ENCODE measurements around the gene BAK1.

The BAK1 gene

GRCh38 chr6:33579828-33580714 lies at the start of gene BAK1:
BAK1 (minus strand) TSS chr6:33580276; CDS start chr6:33577604, 2,672 bp downstream.
- peak within 1 kb of the TSS; percentile 96 to 100 for H3K9ac ChIP-seq (ENCODE audit: low read depth in 1 of 2, low read length in 2 of 2)
- H3K27ac ChIP-seq (ENCODE audit: low read depth, low read length), result peak within 1 kb of the TSS; percentile 96
- H3K9me3 ChIP-seq (ENCODE audit: control insufficient read depth in 1 of 2, low read length in 2 of 2), result no peaks in the 10 kb centered on the region
- H3K4me1 ChIP-seq (ENCODE audit: control insufficient read depth in 1 of 2, insufficient read depth in 2 of 2, low read length in 2 of 2), result peaks cover 17 to 27% of the 10 kb centered on the region in 2 donors
- peaks cover 10 to 15% of the 10 kb centered on the region in 2 donors for H3K36me3 ChIP-seq (ENCODE audit: control insufficient read depth in 1 of 2, insufficient read depth in 2 of 2, low read length in 2 of 2)
- H3K4me3 ChIP-seq (ENCODE audit: low read depth in 1 of 2, low read length in 2 of 2), result peak within 1 kb of the TSS; percentile 94 to 100
- H3K27me3 ChIP-seq (ENCODE audit: control insufficient read depth in 1 of 2, insufficient read depth in 2 of 2, low read length in 2 of 2), result no peaks in the 10 kb centered on the region

GRCh38 chr6:33628401-33628964 lies 48.4 kb upstream of the BAK1 start:
- Histone ChIP-seq H3K27ac (ENCODE audit: low read depth, low read length) (no peak overlapping the region), H3K4me1 (ENCODE audit: control insufficient read depth in 1 of 2, insufficient read depth in 2 of 2, low read length in 2 of 2) (peaks cover 54 to 64% of the 10 kb centered on the region in 2 donors), H3K36me3 (ENCODE audit: control insufficient read depth in 1 of 2, insufficient read depth in 2 of 2, low read length in 2 of 2) (peaks cover 0 to 4% of the 10 kb centered on the region in 2 donors)

GRCh38 chr6:33627876-33628275 lies 47.8 kb upstream of the BAK1 start:
- H3K27me3 ChIP-seq (ENCODE audit: control insufficient read depth in 1 of 2, insufficient read depth in 2 of 2, low read length in 2 of 2), result no peaks in the 10 kb centered on the region
- no peak overlapping the region for H3K27ac ChIP-seq (ENCODE audit: low read depth, low read length)
- H3K4me3 ChIP-seq (ENCODE audit: low read depth in 1 of 2, low read length in 2 of 2), result peak overlapping the region in 1 of 2 donors; percentile 31
- no peaks in the 10 kb centered on the region for H3K9me3 ChIP-seq (ENCODE audit: control insufficient read depth in 1 of 2, low read length in 2 of 2)
- H3K4me1 ChIP-seq (ENCODE audit: control insufficient read depth in 1 of 2, insufficient read depth in 2 of 2, low read length in 2 of 2), result peaks cover 55 to 68% of the 10 kb centered on the region in 2 donors
- peaks cover 0 to 4% of the 10 kb centered on the region in 2 donors for H3K36me3 ChIP-seq (ENCODE audit: control insufficient read depth in 1 of 2, insufficient read depth in 2 of 2, low read length in 2 of 2)
- H3K9ac ChIP-seq (ENCODE audit: low read depth in 1 of 2, low read length in 2 of 2), result peak overlapping the region; percentile 23 to 48

More at GRCh38 chr6:33628401-33628964, 48.4 kb upstream of the BAK1 start:
- peak overlapping the region; percentile 23 to 48 for H3K9ac ChIP-seq (ENCODE audit: low read depth in 1 of 2, low read length in 2 of 2)
- H3K9me3 ChIP-seq (ENCODE audit: control insufficient read depth in 1 of 2, low read length in 2 of 2), result no peaks in the 10 kb centered on the region
- H3K27me3 ChIP-seq (ENCODE audit: control insufficient read depth in 1 of 2, insufficient read depth in 2 of 2, low read length in 2 of 2), result no peaks in the 10 kb centered on the region
- peak overlapping the region in 1 of 2 donors; percentile 31 for H3K4me3 ChIP-seq (ENCODE audit: low read depth in 1 of 2, low read length in 2 of 2)

GRCh38 chr6:33624856-33625255 lies 44.8 kb upstream of the BAK1 start:
- Histone ChIP-seq H3K27me3 (ENCODE audit: control insufficient read depth in 1 of 2, insufficient read depth in 2 of 2, low read length in 2 of 2) (no peaks in the 10 kb centered on the region), H3K4me3 (ENCODE audit: low read depth in 1 of 2, low read length in 2 of 2) (peak overlapping the region in 1 of 2 donors; percentile 85), H3K9me3 (ENCODE audit: control insufficient read depth in 1 of 2, low read length in 2 of 2) (no peaks in the 10 kb centered on the region), H3K27ac (ENCODE audit: low read depth, low read length) (peak overlapping the region; percentile 0), H3K36me3 (ENCODE audit: control insufficient read depth in 1 of 2, insufficient read depth in 2 of 2, low read length in 2 of 2) (peaks cover 0 to 4% of the 10 kb centered on the region in 2 donors), H3K9ac (ENCODE audit: low read depth in 1 of 2, low read length in 2 of 2) (peak overlapping the region; percentile 7 to 44), H3K4me1 (ENCODE audit: control insufficient read depth in 1 of 2, insufficient read depth in 2 of 2, low read length in 2 of 2) (peaks cover 51 to 56% of the 10 kb centered on the region in 2 donors)

GRCh38 chr6:33623895-33624381 lies 43.9 kb upstream of the BAK1 start:
- Histone ChIP-seq H3K4me1 (ENCODE audit: control insufficient read depth in 1 of 2, insufficient read depth in 2 of 2, low read length in 2 of 2) (peaks cover 57 to 58% of the 10 kb centered on the region in 2 donors), H3K27ac (ENCODE audit: low read depth, low read length) (no peak overlapping the region), H3K27me3 (ENCODE audit: control insufficient read depth in 1 of 2, insufficient read depth in 2 of 2, low read length in 2 of 2) (no peaks in the 10 kb centered on the region), H3K36me3 (ENCODE audit: control insufficient read depth in 1 of 2, insufficient read depth in 2 of 2, low read length in 2 of 2) (peaks cover 0 to 4% of the 10 kb centered on the region in 2 donors), H3K4me3 (ENCODE audit: low read depth in 1 of 2, low read length in 2 of 2) (peak overlapping the region; percentile 41 to 85), H3K9me3 (ENCODE audit: control insufficient read depth in 1 of 2, low read length in 2 of 2) (no peaks in the 10 kb centered on the region), H3K9ac (ENCODE audit: low read depth in 1 of 2, low read length in 2 of 2) (peak overlapping the region; percentile 44 to 67)

- Histone ChIP-seq H3K36me3 (ENCODE audit: control insufficient read depth in 1 of 2, insufficient read depth in 2 of 2, low read length in 2 of 2) (peaks cover 0 to 4% of the 10 kb centered on the region in 2 donors), H3K4me1 (ENCODE audit: control insufficient read depth in 1 of 2, insufficient read depth in 2 of 2, low read length in 2 of 2) (peaks cover 47% of the 10 kb centered on the region in 2 donors), H3K27me3 (ENCODE audit: control insufficient read depth in 1 of 2, insufficient read depth in 2 of 2, low read length in 2 of 2) (no peaks in the 10 kb centered on the region), H3K27ac (ENCODE audit: low read depth, low read length) (peak overlapping the region; percentile 93), H3K4me3 (ENCODE audit: low read depth in 1 of 2, low read length in 2 of 2) (peak overlapping the region; percentile 85 to 86), H3K9me3 (ENCODE audit: control insufficient read depth in 1 of 2, low read length in 2 of 2) (no peaks in the 10 kb centered on the region), H3K9ac (ENCODE audit: low read depth in 1 of 2, low read length in 2 of 2) (peak overlapping the region; percentile 96)
Measured at GRCh38 chr6:33622456-33623431, 42.7 kb upstream of the BAK1 start.

- Histone ChIP-seq H3K9ac (ENCODE audit: low read depth in 1 of 2, low read length in 2 of 2) (peak overlapping the region; percentile 96), H3K36me3 (ENCODE audit: control insufficient read depth in 1 of 2, insufficient read depth in 2 of 2, low read length in 2 of 2) (peaks cover 0 to 4% of the 10 kb centered on the region in 2 donors), H3K27ac (ENCODE audit: low read depth, low read length) (peak overlapping the region; percentile 93), H3K4me1 (ENCODE audit: control insufficient read depth in 1 of 2, insufficient read depth in 2 of 2, low read length in 2 of 2) (peaks cover 41 to 42% of the 10 kb centered on the region in 2 donors), H3K4me3 (ENCODE audit: low read depth in 1 of 2, low read length in 2 of 2) (peak overlapping the region; percentile 85 to 86), H3K9me3 (ENCODE audit: control insufficient read depth in 1 of 2, low read length in 2 of 2) (no peaks in the 10 kb centered on the region), H3K27me3 (ENCODE audit: control insufficient read depth in 1 of 2, insufficient read depth in 2 of 2, low read length in 2 of 2) (no peaks in the 10 kb centered on the region)
Measured at GRCh38 chr6:33621711-33622388, 41.8 kb upstream of the BAK1 start.

GRCh38 chr6:33620856-33621710 lies 41.0 kb upstream of the BAK1 start, which contains the start of gene ITPR3:
ITPR3 (plus strand) TSS chr6:33621322; CDS start chr6:33621603, 281 bp downstream.
- Histone ChIP-seq H3K4me1 (ENCODE audit: control insufficient read depth in 1 of 2, insufficient read depth in 2 of 2, low read length in 2 of 2) (peaks cover 40 to 41% of the 10 kb centered on the region in 2 donors), H3K9ac (ENCODE audit: low read depth in 1 of 2, low read length in 2 of 2) (peak within 1 kb of the TSS; percentile 96), H3K27me3 (ENCODE audit: control insufficient read depth in 1 of 2, insufficient read depth in 2 of 2, low read length in 2 of 2) (no peaks in the 10 kb centered on the region), H3K9me3 (ENCODE audit: control insufficient read depth in 1 of 2, low read length in 2 of 2) (no peaks in the 10 kb centered on the region), H3K4me3 (ENCODE audit: low read depth in 1 of 2, low read length in 2 of 2) (peak within 1 kb of the TSS; percentile 85 to 86), H3K36me3 (ENCODE audit: control insufficient read depth in 1 of 2, insufficient read depth in 2 of 2, low read length in 2 of 2) (no peaks in the 10 kb centered on the region), H3K27ac (ENCODE audit: low read depth, low read length) (peak within 1 kb of the TSS; percentile 93)

All from duodenal mucosa (tissue), 2 donors.